Measurements from ENCODE around the gene C19orf18.

Gene C19orf18

GRCh38 chr19:57935731-57936130 lies 38.6 kb downstream of the C19orf18 start:
- TF ChIP-seq CTCF (IDR thresholded peaks at IDR 0.05; ENCODE audit: low read depth, low read length) = no peak
- no peak for DNase-seq (ENCODE audit: low read depth in 2 of 2)
- H3K4me3 ChIP-seq (replicated peaks in 1 of 2; ENCODE audit: low read depth in 2 of 2, low read length in 2 of 2) = no peak overlapping the region

- DNase-seq (ENCODE audit: low read depth in 2 of 2) = peak; percentile 87 to 88
- H3K4me3 ChIP-seq (replicated peaks in 1 of 2; ENCODE audit: low read depth in 2 of 2, low read length in 2 of 2) = peak within 1 kb of the TSS; percentile 83 to 89
- TF ChIP-seq CTCF (IDR thresholded peaks at IDR 0.05; ENCODE audit: low read depth, low read length) = no peak
Measured at GRCh38 chr19:57934820-57935665, 39.3 kb downstream of the C19orf18 start, which contains the start of gene ZNF418. ZNF418 (minus strand) TSS chr19:57935402; CDS start chr19:57933822, 1,580 bp downstream.

- no peak for DNase-seq (ENCODE audit: low read depth in 2 of 2)
- H3K4me3 ChIP-seq (replicated peaks in 1 of 2; ENCODE audit: low read depth in 2 of 2, low read length in 2 of 2) = no peak overlapping the region
- TF ChIP-seq CTCF (IDR thresholded peaks at IDR 0.05; ENCODE audit: low read depth, low read length) = no peak
Measured at GRCh38 chr19:57927587-57927986, 46.7 kb downstream of the C19orf18 start.

GRCh38 chr19:57916168-57916995 lies 58.0 kb downstream of the C19orf18 start, which contains the start of gene ZNF417:
ZNF417 (minus strand) TSS chr19:57916592; CDS start chr19:57916411, 181 bp downstream.
- DNase-seq (ENCODE audit: low read depth in 2 of 2) = peak; percentile 96 to 97
- H3K4me3 ChIP-seq (replicated peaks in 1 of 2; ENCODE audit: low read depth in 2 of 2, low read length in 2 of 2) = peak within 1 kb of the TSS; percentile 61 to 81
- peak; percentile 18 for TF ChIP-seq CTCF (IDR thresholded peaks at IDR 0.05; ENCODE audit: low read depth, low read length)

GRCh38 chr19:57914531-57914930 lies 59.8 kb downstream of the C19orf18 start:
- no peak for DNase-seq (ENCODE audit: low read depth in 2 of 2)
- no peak for TF ChIP-seq CTCF (IDR thresholded peaks at IDR 0.05; ENCODE audit: low read depth, low read length)
- H3K4me3 ChIP-seq (replicated peaks in 1 of 2; ENCODE audit: low read depth in 2 of 2, low read length in 2 of 2) = no peak overlapping the region
